GM12801 (cell line): ENCODE measurements around the gene LARGE1.

Source experiments
- CTCF ChIP-seq: IDR thresholded peaks from one replicate; pipeline ENCODE4 v1.5.1; 2011; ENCODE audit warnings: control low read depth; ENCODE audit not compliant: insufficient read length; ENCODE audit errors: extremely low read depth

LARGE1 gene

GRCh38 chr22:33723915-33724314, 196.4 kb downstream of the LARGE1 start:
- TF ChIP-seq CTCF = no peak

GRCh38 chr22:33722816-33723215, 197.5 kb downstream of the LARGE1 start:
- TF ChIP-seq CTCF = no peak

DNA sequence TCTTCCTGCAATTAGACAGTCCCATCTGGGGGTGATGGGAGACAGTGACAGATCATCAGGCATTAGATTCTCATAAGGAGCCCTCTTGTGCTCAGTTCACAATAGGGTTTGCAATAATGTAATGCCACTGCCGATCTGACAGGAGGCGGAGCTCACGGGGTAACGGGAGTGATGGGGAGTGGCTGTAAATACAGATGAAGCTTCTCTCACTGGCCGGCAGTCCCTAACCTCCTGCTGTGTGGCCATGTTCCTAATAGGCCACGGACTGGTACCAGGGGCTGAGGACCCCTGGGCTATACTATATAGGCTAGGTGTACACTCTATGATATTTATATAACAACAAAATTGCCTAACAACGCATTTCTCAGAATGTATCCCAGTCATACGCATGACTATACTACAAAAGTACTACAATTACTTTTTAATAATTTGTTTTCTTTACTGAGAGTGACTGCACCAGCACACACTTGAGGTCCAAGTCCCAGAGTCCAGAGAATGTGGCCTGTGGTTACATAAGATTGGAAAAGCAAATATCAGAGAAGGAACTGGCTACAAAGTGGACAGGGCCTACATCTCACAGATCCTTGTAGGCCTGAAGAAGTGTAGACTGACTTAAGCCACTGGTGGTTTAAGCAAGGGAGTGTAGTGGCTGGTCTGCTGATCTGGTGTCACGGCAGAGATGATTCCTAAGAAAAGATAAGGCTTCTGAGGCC, 200.0 kb downstream of the LARGE1 start:
- TF ChIP-seq CTCF = no peak

- TF ChIP-seq CTCF = no peak
These were observed 202.4 kb downstream of the LARGE1 start for GRCh38 chr22:33717694-33718396.

DNA sequence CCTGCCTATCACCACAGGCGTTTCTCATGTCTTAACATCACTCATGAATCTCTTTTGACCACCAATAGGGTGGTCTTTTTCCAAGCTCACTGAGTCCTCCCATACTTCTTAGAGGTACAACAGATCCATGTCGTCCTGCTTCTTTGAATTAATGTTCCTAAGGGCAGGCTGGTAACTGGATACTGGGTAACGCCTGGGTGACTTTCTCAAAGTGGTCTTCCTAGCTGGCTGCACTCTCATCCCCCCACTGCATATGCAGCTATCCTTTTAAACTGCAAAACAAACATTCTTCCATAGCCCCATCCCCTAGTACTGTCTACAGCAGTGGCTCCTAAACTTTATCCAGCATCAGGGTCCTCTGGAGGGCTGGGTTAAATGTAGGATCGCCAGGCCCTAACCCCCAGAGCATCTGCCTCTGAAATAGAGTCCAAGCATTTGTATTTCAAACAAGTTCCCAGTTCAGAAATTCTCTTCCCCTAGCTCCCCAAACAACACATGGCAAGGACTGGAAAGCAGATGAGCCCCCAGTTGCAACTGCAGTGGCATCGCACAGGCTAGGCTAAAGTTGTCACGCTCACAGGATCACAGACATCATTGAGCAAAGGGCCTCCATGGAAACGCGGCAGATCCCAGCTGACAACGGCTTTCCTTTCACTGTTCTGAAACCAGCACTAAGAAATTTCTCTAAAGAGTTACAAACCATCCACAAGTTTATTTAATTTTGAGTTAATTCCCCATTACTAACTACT, 204.9 kb downstream of the LARGE1 start:
- TF ChIP-seq CTCF = no peak

DNA sequence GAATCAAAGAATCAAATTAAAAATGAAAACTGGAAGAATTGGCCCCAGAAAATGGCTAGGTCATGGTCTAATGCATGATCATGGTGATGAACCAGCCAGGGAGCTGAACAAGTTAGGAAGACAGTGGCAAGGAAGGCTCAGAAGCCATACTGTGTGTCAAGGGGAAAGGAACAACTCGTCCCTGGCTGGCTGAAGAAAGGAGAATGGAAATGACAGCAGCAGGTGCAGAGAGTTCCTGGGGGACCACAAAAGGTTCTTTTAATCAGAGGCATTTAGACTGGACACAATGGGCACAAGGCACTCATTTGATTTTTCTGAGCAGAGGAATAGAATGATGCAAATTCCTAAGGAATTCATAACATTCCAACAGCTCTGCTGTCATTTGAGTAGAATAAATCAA, 209.9 kb downstream of the LARGE1 start:
- no peak for TF ChIP-seq CTCF

GRCh38 chr22:33707581-33707980, 212.7 kb downstream of the LARGE1 start:
- no peak for TF ChIP-seq CTCF
